SK-N-SH (cell line): ENCODE results near the gene CCDC57. TPM values are rescaled to one million over a fixed set of nuclear protein-coding genes. Genes with fewer than 3 reads are reported as not detected.
"Not testable (repeated sequence)": the region's sequence is repeated elsewhere in the genome, so short reads cannot be mapped to it uniquely, and the experiment has no call there.

ENCODE experiments used
- CTCF ChIA-PET: fragments of 300-600, 350-600 bp; formaldehyde crosslinking; extraction: SDS; loops from one replicate; lab custom pipeline; 2021; lab: Yijun Ruan, JAX
- POLR2A ChIA-PET: fragments of 350-600 bp; sonication (Branson Sonifier 250); formaldehyde crosslinking; extraction: SDS; loops from one replicate; lab custom pipeline; 2020; ENCODE audit warnings: antibody characterized with exemption, inconsistent platforms; lab: Yijun Ruan, JAX
- DNase-seq: peaks from one replicate; pipeline ENCODE4 v3.0.0; 2012
- H2AFZ ChIP-seq: fragments of 200-600 bp; sonication (generic); 2 replicates; pipeline ENCODE4 v1.8.1; 2016; ENCODE audit warnings: antibody characterized with exemption, mild to moderate bottlenecking, low read depth
- H3F3A ChIP-seq: fragments of 200-600 bp; sonication (generic); replicated peaks from 2 replicates; pipeline ENCODE3; 2016; ENCODE audit warnings: antibody characterized with exemption, mild to moderate bottlenecking; ENCODE audit not compliant: insufficient read depth
- H3K27ac ChIP-seq, 2 experiments: fragments of 200-500 bp in 1 of 2; fragments of 200-600 bp in 1 of 2; sonication (Bioruptor generic) in 1 of 2; sonication (generic), shearing (Covaris generic) in 1 of 2; 2 replicates each; pipeline versions ENCODE4 v1.5.1 to v1.6.1; 2014 to 2016; ENCODE audit warnings: low read depth in 2 of 2, inconsistent platforms in 1 of 2, low read length in 1 of 2, mild to moderate bottlenecking in 1 of 2, mixed read lengths in 1 of 2
- H3K27me3 ChIP-seq: fragments of 200-600 bp; sonication (generic), shearing (Covaris generic); 2 replicates; pipeline ENCODE4 v1.6.1; 2016; ENCODE audit warnings: mixed run types; ENCODE audit not compliant: insufficient read depth
- H3K36me3 ChIP-seq, 2 experiments: fragments of 200-500 bp in 1 of 2; fragments of 200-600 bp in 1 of 2; sonication (Bioruptor generic) in 1 of 2; sonication (generic) in 1 of 2; replicated peaks in 1 of 2; 2 replicates each; pipeline versions ENCODE3 to v1.5.1; 2014 to 2016; ENCODE audit warnings: low read length in 1 of 2, mild to moderate bottlenecking in 1 of 2; ENCODE audit not compliant: insufficient read depth in 2 of 2, control insufficient read depth in 1 of 2
- H3K4me1 ChIP-seq, 2 experiments: fragments of 200-500 bp in 1 of 2; fragments of 200-600 bp in 1 of 2; sonication (Bioruptor generic) in 1 of 2; sonication (generic), shearing (Covaris generic) in 1 of 2; 2 replicates each; pipeline versions ENCODE4 v1.5.1 to v1.6.1; 2014 to 2016; ENCODE audit warnings: low read depth in 1 of 2, low read length in 1 of 2, mixed run types in 1 of 2; ENCODE audit not compliant: insufficient read depth in 2 of 2, control insufficient read depth in 1 of 2
- H3K4me2 ChIP-seq: fragments of 200-600 bp; sonication (generic), shearing (Covaris generic); 2 replicates; pipeline ENCODE4 v1.6.1; 2017; ENCODE audit warnings: mixed run types
- H3K4me3 ChIP-seq, 2 experiments: fragments of 200-500 bp in 1 of 2; fragments of 200-600 bp in 1 of 2; sonication (Bioruptor generic) in 1 of 2; sonication (generic), shearing (Covaris generic) in 1 of 2; 2 replicates each; pipeline versions ENCODE4 v1.5.1 to v1.8.1; 2014 to 2016; ENCODE audit warnings: low read depth in 2 of 2, inconsistent platforms in 1 of 2, low read length in 1 of 2, mild to moderate bottlenecking in 1 of 2, mixed read lengths in 1 of 2, moderate library complexity in 1 of 2
- H3K79me2 ChIP-seq: fragments of 200-600 bp; sonication (generic); 2 replicates; pipeline ENCODE4 v1.8.1; 2017; ENCODE audit warnings: mild to moderate bottlenecking; ENCODE audit not compliant: insufficient read depth
- H3K9ac ChIP-seq: fragments of 200-600 bp; sonication (generic); 2 replicates; pipeline ENCODE4 v1.6.1; 2017; ENCODE audit warnings: mixed run types
- H3K9me2 ChIP-seq: fragments of 200-600 bp; sonication (generic); 2 replicates; pipeline ENCODE4 v1.6.1; 2017; ENCODE audit warnings: mixed run types
- H3K9me3 ChIP-seq: fragments of 200-600 bp; sonication (generic); 2 replicates; pipeline ENCODE4 v1.6.1; 2017; ENCODE audit warnings: mixed run types, mild to moderate bottlenecking, moderate library complexity
- H4K20me1 ChIP-seq: fragments of 200-600 bp; sonication (generic); 2 replicates; pipeline ENCODE4 v1.6.1; 2017; ENCODE audit warnings: mild to moderate bottlenecking, mixed run types; ENCODE audit not compliant: insufficient read depth
- CHD2 ChIP-seq: fragments of 150-350 bp; IDR thresholded peaks from 2 replicates; pipeline ENCODE4 v1.6.1; 2018; ENCODE audit warnings: low read length; ENCODE audit not compliant: partially characterized antibody
- EP300 ChIP-seq, 2 experiments: IDR thresholded peaks; 2 replicates each; pipeline versions ENCODE4 v1.4.0 to v1.6.1; 2012; ENCODE audit warnings: borderline replicate concordance in 1 of 2, low read depth in 1 of 2, low read length in 1 of 2
- FOSL2 ChIP-seq: IDR thresholded peaks from 2 replicates; pipeline ENCODE4 v1.4.0; 2012; ENCODE audit warnings: low read depth, mild to moderate bottlenecking, moderate library complexity, borderline replicate concordance
- FOXJ3 ChIP-seq: sonication (generic); formaldehyde crosslinking; IDR thresholded peaks from 2 replicates; pipeline ENCODE4 v1.5.1; 2020; ENCODE audit warnings: mild to moderate bottlenecking, missing genetic modification reagents
- GABPA ChIP-seq: IDR thresholded peaks from 2 replicates; pipeline ENCODE4 v1.4.0; 2012; ENCODE audit warnings: low read depth, mild to moderate bottlenecking
- JUND ChIP-seq: IDR thresholded peaks from 2 replicates; pipeline ENCODE4 v1.4.0; 2012
- MAX ChIP-seq: IDR thresholded peaks from 2 replicates; pipeline ENCODE4 v1.4.0; 2012; ENCODE audit warnings: low read depth
- NFIC ChIP-seq: IDR thresholded peaks from 2 replicates; pipeline ENCODE4 v1.4.0; 2012; ENCODE audit warnings: borderline replicate concordance
- POLR2AphosphoS5 ChIP-seq: IDR thresholded peaks from 2 replicates; pipeline ENCODE4 v1.6.1; 2012; ENCODE audit warnings: low read depth, low read length
- RAD21 ChIP-seq: IDR thresholded peaks from 2 replicates; pipeline ENCODE4 v1.6.1; 2012; ENCODE audit warnings: mild to moderate bottlenecking, low read length
- RCOR1 ChIP-seq: fragments of 150-350 bp; IDR thresholded peaks from 2 replicates; pipeline ENCODE4 v1.6.1; 2017; ENCODE audit warnings: antibody characterized with exemption, low read length
- SIN3A ChIP-seq: IDR thresholded peaks from 2 replicates; pipeline ENCODE4 v1.6.1; 2012; ENCODE audit warnings: low read depth, mild to moderate bottlenecking, low read length, moderate library complexity, borderline replicate concordance
- TCF12 ChIP-seq: IDR thresholded peaks from 2 replicates; pipeline ENCODE4 v1.4.0; 2012
- TEAD4 ChIP-seq: IDR thresholded peaks from 2 replicates; pipeline ENCODE4 v1.4.0; 2012; ENCODE audit warnings: mild to moderate bottlenecking, borderline replicate concordance; ENCODE audit not compliant: insufficient read depth
- USF1 ChIP-seq: IDR thresholded peaks from 2 replicates; pipeline ENCODE4 v1.4.0; 2012; ENCODE audit warnings: low read depth, borderline replicate concordance
- USF2 ChIP-seq: fragments of 150-350 bp; IDR thresholded peaks from 2 replicates; pipeline ENCODE4 v1.6.1; 2017; ENCODE audit warnings: antibody characterized with exemption, low read length, low read depth, borderline replicate concordance
- YY1 ChIP-seq: IDR thresholded peaks from 2 replicates; pipeline ENCODE4 v1.4.0; 2012; ENCODE audit warnings: low read depth, mild to moderate bottlenecking
- WGBS: methylation state at CpG from one replicate; pipeline ENCODE4 v1.1.6; 2017; ENCODE audit warnings: low lambda C conversion rate; 5-methylcytosine and 5-hydroxymethylcytosine counted together
- polyA plus RNA-seq, 3 experiments: library from polyadenylated mRNA; depleted of rRNA; stranded (reverse); fragments of >200 nt; gene quantifications; 2 replicates each; pipeline ENCODE4 v1.2.3, GENCODE V29; 2012

CCDC57 gene
- polyA plus RNA-seq, 1 of the 3 experiments (the other 2 are of a cell fraction): 68.6 TPM

GRCh38 chr17:82143333-82143732, 69.3 kb downstream of the CCDC57 start:
- CTCF ChIA-PET: interaction anchor here (1.9 to 3.2 kb wide), 5 partner anchors 10 to 113 kb away, joined by 9 to 17 read pairs (median 15); no protein-coding TSS in a partner anchor

GRCh38 chr17:82139961-82140360, 72.7 kb downstream of the CCDC57 start:
- not testable (repeated sequence) for H3K4me3 ChIP-seq, H3K9me3 ChIP-seq, DNase-seq, H3K9me2 ChIP-seq, H3K27ac ChIP-seq, H3K79me2 ChIP-seq, H3K4me2 ChIP-seq, H3K9ac ChIP-seq, H4K20me1 ChIP-seq, H2AFZ ChIP-seq, H3F3A ChIP-seq, H3K36me3 ChIP-seq, H3K4me1 ChIP-seq, H3K27me3 ChIP-seq
- POLR2A ChIA-PET: interaction anchor here (0.7 kb wide), 1 partner anchor 59 kb away, joined by 3 read pairs; no protein-coding TSS in a partner anchor
- WGBS: 90% methylated on average over 10 of the region's 10 CpGs
- CTCF ChIA-PET: interaction anchor here (0.8 to 2.0 kb wide), 4 partner anchors 14 to 181 kb away, joined by 3 to 5 read pairs (median 3); no protein-coding TSS in a partner anchor

More at GRCh38 chr17:82143333-82143732, 69.3 kb downstream of the CCDC57 start:
- POLR2A ChIA-PET: no interaction called here
- no peaks in the 10 kb centered on the region for H4K20me1 ChIP-seq
- no peak overlapping the region for H3K4me3 ChIP-seq
- no peaks in the 10 kb centered on the region for H3K9me3 ChIP-seq
- H3K4me2 ChIP-seq: no peak overlapping the region
- H3K4me1 ChIP-seq: no peaks in the 10 kb centered on the region
- H2AFZ ChIP-seq: no peak overlapping the region
- TF ChIP-seq USF1 (no peak), RAD21 (no peak), POLR2AphosphoS5 (no peak), FOXJ3 (no peak), RCOR1 (no peak), YY1 (no peak), TCF12 (no peak), JUND (no peak), NFIC (no peak), EP300 (IDR thresholded peaks at IDR 0.05; ENCODE audit: borderline replicate concordance in 1 of 2, low read depth in 1 of 2, low read length in 1 of 2) (no peak), SIN3A (no peak), FOSL2 (no peak), CHD2 (no peak), GABPA (no peak), TEAD4 (no peak), MAX (no peak), USF2 (no peak)
- no peaks in the 10 kb centered on the region for H3K27me3 ChIP-seq
- H3K79me2 ChIP-seq: no peaks in the 10 kb centered on the region
- H3K9me2 ChIP-seq: no peaks in the 10 kb centered on the region
- H3K27ac ChIP-seq: no peak overlapping the region
- WGBS: 94% methylated on average over 8 of the region's 8 CpGs
- no peaks in the 10 kb centered on the region for H3F3A ChIP-seq
- DNase-seq: no peak
- H3K9ac ChIP-seq: no peak overlapping the region
- peaks cover 0 to 4% of the 10 kb centered on the region in 2 experiments for H3K36me3 ChIP-seq
